Dedifferentiated amniotic fluid mesenchymal stem cell (primary cell): ENCODE measurements around the gene CLCNKA.
"Not testable (repeated sequence)": the region's sequence is repeated elsewhere in the genome, so short reads cannot be mapped to it uniquely, and the experiment has no call there.

ENCODE experiments used
- DNase-seq: peaks from one replicate; pipeline ENCODE4 v3.0.0-alpha.2; 2016; ENCODE audit errors: extremely low spot score

The CLCNKA gene

GRCh38 chr1:15997637-15998280, 24.1 kb upstream of the CLCNKA start:
- no peak for DNase-seq

DNA sequence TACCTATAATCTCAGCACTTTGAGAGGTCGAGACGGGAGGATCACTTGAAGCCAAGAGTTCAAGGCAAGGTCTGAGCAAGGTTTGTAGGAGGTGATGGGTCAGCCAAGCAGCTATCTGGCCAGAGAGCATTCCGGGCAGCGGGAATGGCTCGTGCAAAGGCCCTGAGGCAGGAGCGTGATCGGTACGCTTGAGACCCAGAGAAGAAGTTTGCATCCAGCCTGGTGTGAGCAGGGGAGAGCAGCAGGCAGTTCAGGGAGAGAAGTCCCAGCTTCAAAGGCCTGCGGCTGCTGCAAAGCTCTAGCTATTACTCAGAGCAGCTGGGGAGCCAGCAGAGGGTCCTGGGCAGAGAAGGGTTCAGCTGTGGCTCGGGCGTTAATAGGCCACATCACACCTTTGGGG, 22.9 kb upstream of the CLCNKA start:
- no peak for DNase-seq

- not testable (repeated sequence) for DNase-seq
Measured at GRCh38 chr1:16001274-16001673, 20.6 kb upstream of the CLCNKA start.

DNA sequence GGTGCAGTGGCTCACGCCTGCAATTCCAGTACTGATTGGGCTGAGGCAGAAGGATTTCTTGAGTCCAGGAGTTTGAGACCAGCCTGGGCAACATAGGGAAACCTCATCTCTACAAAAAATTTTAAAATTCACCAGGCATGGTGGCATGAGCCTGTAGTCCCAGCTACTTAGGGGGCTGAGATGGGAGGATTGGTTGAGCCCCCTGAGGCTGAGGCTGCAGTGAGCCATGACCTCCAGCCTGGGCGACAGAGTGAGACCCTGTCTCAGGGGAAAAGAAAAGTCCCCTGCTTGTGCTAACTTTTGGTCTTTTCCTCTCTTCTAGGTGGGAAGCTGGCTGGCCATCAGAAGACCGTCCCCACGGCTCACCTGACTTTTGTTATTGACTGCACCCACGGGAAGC, 16.2 kb upstream of the CLCNKA start:
- DNase-seq, result no peak

- no peak for DNase-seq
Measured at GRCh38 chr1:16006010-16006409, 15.8 kb upstream of the CLCNKA start.

DNA sequence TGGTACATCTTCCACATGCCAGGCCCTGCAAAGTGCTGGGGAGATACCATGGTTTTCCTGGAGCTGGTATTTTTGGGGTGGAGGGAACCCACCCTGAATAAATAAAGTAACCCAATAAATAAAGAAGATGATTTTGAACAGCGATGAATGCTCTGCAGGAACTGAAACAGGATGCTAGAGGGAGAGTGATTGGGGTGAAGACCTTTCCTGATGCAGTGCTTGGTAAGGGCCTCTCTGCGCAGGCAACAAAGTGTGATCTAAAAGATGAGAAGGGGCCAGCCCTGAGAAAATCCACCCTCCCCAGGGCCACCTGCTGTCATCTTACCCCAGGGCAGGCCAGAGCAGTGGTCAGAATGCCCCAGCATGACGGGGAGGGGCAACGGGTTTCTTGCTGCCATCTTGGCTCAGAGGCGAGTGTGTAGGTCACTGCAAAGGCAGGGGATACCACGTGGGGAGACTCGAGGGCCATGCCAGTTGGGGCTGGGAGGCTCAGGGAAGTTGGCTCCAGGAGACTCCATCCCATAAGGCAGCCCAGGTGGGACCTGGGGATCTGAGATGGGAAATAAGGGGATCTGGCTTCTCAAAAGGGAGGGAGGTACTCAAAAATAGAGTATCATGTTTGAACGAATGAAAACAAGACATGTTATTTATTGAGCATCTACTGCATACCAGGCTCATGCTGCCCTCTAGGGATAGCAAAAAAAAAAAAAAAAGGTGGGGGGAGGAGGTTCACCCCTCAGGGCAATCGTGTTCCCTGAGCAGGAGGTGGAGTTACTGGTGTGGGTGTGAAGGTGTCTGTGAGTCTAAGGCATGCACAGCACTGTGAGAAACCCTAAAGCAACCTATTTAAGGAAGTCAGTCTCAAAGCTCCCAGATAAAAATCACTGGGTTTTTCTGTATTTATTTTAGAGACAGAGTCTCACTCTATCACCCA, 15.0 kb upstream of the CLCNKA start:
- DNase-seq, result no peak

DNA sequence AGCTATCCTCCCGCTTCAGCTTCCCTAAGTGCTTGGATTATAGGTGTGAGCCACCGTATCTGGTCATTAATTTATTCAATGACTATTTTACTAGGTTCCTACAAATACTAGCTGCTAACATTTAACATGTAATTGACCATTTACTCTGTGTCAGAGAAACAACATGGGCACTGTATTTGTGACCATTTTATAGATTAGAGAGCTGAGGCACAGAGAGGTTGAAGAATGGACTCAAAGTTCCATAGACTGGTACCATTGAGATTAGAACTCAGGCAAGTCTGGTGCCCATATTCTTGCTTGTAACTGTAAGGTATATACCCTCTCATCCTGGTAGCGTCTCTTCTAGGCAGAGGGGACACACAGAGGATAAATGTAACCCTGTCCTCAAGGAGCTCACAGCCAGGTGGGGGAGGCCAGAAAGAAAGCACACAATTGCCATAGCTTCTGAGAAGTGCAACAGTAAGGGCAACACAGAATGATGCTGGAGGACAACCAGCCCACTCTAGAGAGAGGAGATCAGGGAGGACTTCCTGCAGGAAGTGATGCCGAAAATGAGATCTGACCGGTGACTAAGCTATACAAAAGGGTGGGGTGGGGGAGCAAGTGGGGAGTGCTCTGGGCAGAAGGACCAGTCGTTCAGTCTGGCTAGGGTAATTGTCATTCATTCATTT, 14.0 kb upstream of the CLCNKA start:
- no peak for DNase-seq

- DNase-seq, result peak; percentile 63
Measured at GRCh38 chr1:16009030-16009460, 12.8 kb upstream of the CLCNKA start.

GRCh38 chr1:16009678-16010077, 12.2 kb upstream of the CLCNKA start:
- DNase-seq, result no peak

- no peak for DNase-seq
Measured at GRCh38 chr1:16010837-16011236, 11.0 kb upstream of the CLCNKA start.

DNA sequence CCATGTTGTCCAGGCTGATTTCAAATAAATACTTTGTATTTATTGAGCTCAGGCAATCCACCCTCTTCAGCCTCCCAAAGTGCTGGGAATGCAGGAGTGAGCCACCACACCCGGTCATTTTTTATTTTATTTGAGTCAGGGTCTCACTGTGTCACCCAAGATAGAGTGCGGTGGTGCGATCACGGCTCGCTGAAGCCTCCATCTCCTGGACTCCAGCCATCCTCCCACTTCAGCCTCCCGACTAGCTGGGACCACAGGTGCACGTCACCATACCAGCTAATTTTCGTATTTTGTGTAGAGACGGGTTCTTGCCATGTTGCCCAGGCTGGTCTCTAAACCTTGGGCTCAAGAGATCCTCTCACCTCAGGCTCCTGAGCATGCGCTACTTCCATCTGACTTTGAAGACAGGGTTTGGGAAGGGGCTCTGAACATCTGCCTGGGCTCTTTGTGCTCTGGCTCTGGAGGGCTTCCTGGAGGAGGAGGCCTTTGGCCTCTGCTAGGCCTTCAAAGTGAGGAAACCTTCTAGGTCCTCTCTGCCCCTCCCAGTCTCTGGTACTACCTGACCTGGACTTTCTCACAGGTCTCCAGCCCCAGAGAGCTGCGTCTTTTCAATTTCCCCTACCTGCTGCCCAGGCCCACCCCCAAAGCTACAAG, 9.8 kb upstream of the CLCNKA start:
- no peak for DNase-seq

GRCh38 chr1:16012590-16013219, 9.1 kb upstream of the CLCNKA start:
- no peak for DNase-seq

- DNase-seq, result peak; percentile 30
Measured at GRCh38 chr1:16013220-16013907, 8.5 kb upstream of the CLCNKA start.

DNA sequence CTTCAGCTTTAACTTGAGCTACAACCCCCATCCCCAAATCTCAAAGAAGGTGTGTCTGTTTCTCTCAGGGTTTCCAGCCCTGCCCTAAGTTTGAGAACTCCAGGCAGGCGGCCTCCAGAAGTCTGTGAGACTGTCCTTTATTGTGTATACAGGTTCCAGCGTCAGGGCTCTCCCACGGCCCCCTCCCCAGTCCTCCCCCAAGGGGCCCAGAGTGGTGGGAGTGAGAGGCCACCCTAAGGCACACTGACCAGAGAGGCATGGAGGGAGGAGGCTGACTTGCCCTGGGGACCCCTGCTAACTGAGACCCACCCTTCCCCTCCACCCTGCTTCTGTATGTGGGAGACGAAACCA, 8.0 kb upstream of the CLCNKA start:
- DNase-seq, result no peak

DNA sequence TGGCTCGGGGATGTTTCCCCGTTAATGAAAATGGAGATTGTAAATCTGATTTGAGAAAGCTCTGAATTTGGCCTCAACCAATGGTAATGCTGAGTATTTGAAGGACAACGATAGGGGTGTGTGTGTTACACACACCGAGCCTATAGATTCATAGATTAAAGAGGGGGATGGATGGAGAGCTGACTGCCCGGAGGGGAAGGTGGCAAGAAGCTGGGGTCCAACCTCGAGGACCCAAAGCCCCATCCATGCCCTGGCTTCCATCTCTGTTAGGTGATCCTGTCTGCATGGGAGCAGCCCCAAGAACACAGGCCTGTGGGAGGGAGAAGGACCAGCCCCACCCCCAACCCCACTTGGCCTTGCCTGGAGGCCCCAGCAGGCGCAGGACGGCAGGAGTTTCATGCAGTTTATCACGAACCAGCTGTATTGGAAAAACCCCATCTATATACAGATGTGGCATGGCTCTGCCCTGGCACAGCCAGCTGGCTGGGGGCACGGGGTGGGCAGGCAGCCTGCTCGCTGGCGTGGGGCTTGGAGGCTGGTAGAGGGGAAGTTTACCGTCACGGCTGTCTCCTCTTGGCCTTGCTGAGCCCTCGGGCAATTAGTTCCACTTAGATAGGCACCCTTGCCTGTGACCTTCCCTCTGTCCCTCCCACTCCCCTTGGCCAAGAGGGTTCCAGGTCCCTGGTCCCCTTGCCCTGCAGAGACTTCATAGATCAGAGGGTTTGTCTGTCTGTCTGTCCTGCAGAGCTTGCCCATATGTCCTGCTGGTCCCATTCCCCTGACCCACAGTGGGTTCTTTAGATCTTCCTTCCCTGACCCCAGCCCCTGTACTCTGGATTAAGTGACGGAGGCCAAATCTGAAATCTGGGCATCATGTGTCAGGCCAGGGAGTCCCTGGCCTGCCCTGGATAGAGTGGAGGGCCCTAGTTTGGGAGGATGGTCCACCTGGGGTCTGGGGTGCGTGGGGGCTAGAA, 7.0 kb upstream of the CLCNKA start:
- DNase-seq, result no peak

DNA sequence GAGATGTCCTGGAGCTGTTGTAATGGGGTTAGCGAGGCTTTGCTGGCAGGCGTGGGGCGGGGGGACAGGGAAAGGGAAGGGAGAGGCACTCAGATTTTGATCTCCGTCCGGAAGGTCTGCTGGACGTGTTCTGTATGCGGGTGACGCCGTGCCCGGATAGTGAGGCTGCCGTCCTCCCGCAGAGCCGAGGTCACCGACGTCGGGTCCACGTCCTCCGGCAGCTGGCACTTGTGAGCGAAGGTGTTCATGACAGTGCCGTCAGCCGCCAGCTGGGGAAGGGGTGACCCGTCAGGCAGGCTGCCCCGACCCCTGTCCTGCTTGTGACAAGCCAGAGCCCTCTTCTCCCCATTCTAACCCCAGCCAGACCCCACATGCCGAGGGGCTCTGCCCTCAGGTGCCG, 6.3 kb upstream of the CLCNKA start:
- DNase-seq, result no peak

GRCh38 chr1:16015960-16016901, 5.6 kb upstream of the CLCNKA start:
- no peak for DNase-seq

- no peak for DNase-seq
Measured at GRCh38 chr1:16017076-16017460, 4.8 kb upstream of the CLCNKA start.
